ENCODE results near the gene SEMA3G. TPM values are rescaled to one million over a fixed set of nuclear protein-coding genes. Genes with fewer than 3 reads are reported as not detected.
A peak's percentile ranks its signal among the peaks of the same experiment; 100 is the strongest.

The SEMA3G gene
- total RNA-seq, 2 experiments from 2014 or later: not detected

- CTCF ChIA-PET: interaction anchor here (1.0 to 2.0 kb wide), 7 partner anchors 10 to 74 kb away, joined by 3 to 8 read pairs (median 4); partner anchors contain the start of genes SEMA3G and UQCC5
- H3K27ac Mint-ChIP-seq: no peak overlapping the region
Measured at GRCh38 chr3:52472239-52473000, 27.5 kb upstream of the SEMA3G start.

GRCh38 chr3:52471371-52472238, 26.7 kb upstream of the SEMA3G start:
- intact Hi-C loops (cut with micrococcal nuclease): no loop called here
- Mint-ChIP-seq H3K27me3 (no peaks in the 10 kb centered on the region), H3K4me1 (ENCODE audit: low read depth) (no peaks in the 10 kb centered on the region), H3K36me3 (ENCODE audit: low read depth) (peaks cover 21% of the 10 kb centered on the region), H3K9me3 (no peaks in the 10 kb centered on the region), H3K4me3 (no peak overlapping the region), H3K27ac (no peak overlapping the region)
- DNase-seq (peak; percentile 63), ATAC-seq (peak; percentile 74)
- peak; percentile 37 for TF ChIP-seq CTCF (IDR thresholded peaks at IDR 0.05)
- ChIA-PET CTCF (interaction anchor here (1.0 to 2.1 kb wide), 7 partner anchors 9 to 75 kb away, joined by 3 to 8 read pairs (median 5); partner anchors contain the start of genes SEMA3G and UQCC5), POLR2A (interaction anchor here (1.0 to 1.3 kb wide), 2 partner anchors 16 to 20 kb away, joined by 3 to 4 read pairs; partner anchors contain the start of gene NISCH)

More at GRCh38 chr3:52472239-52473000, 27.5 kb upstream of the SEMA3G start:
- no peak overlapping the region for H3K4me3 Mint-ChIP-seq
- H3K27me3 Mint-ChIP-seq: no peaks in the 10 kb centered on the region
- POLR2A ChIA-PET: interaction anchor here (1.0 to 1.2 kb wide), 2 partner anchors 18 to 21 kb away, joined by 3 read pairs; no protein-coding TSS in a partner anchor
- DNase-seq: no peak
- peak; percentile 4 for ATAC-seq
- no peaks in the 10 kb centered on the region for H3K4me1 Mint-ChIP-seq (ENCODE audit: low read depth)
- H3K36me3 Mint-ChIP-seq (ENCODE audit: low read depth): peaks cover 24% of the 10 kb centered on the region
- H3K9me3 Mint-ChIP-seq: no peaks in the 10 kb centered on the region
- no peak for TF ChIP-seq CTCF (IDR thresholded peaks at IDR 0.05)
- intact Hi-C loops (cut with micrococcal nuclease): no loop called here

- Mint-ChIP-seq H3K36me3 (ENCODE audit: low read depth) (peaks cover 17% of the 10 kb centered on the region), H3K27me3 (no peaks in the 10 kb centered on the region), H3K4me1 (ENCODE audit: low read depth) (no peaks in the 10 kb centered on the region), H3K9me3 (no peaks in the 10 kb centered on the region), H3K27ac (no peak overlapping the region), H3K4me3 (no peak overlapping the region)
- ATAC-seq (no peak), DNase-seq (no peak)
- no peak for TF ChIP-seq CTCF (IDR thresholded peaks at IDR 0.05)
- intact Hi-C loops (cut with micrococcal nuclease): no loop called here
- CTCF ChIA-PET: interaction anchor here (1.1 to 2.1 kb wide), 3 partner anchors 11 to 43 kb away, joined by 4 to 8 read pairs (median 6); no protein-coding TSS in a partner anchor
- POLR2A ChIA-PET: interaction anchor here (1.3 kb wide), 1 partner anchor 15 kb away, joined by 4 read pairs; the partner anchor contains the start of gene NISCH
Measured at GRCh38 chr3:52470920-52471319, 26.0 kb upstream of the SEMA3G start.

GRCh38 chr3:52469001-52469400, 24.1 kb upstream of the SEMA3G start:
- ChIA-PET CTCF (interaction anchor here (1.4 to 2.9 kb wide), 3 partner anchors 21 to 57 kb away, joined by 3 to 9 read pairs (median 4); no protein-coding TSS in a partner anchor), POLR2A (interaction anchor here (1.1 to 1.4 kb wide), 2 partner anchors 11 to 21 kb away, joined by 3 to 6 read pairs; no protein-coding TSS in a partner anchor)
- peaks cover 5% of the 10 kb centered on the region for H3K4me1 Mint-ChIP-seq (ENCODE audit: low read depth)
- no peak for ATAC-seq
- H3K27me3 Mint-ChIP-seq: no peaks in the 10 kb centered on the region
- intact Hi-C loops (cut with micrococcal nuclease): no loop called here
- no peak for DNase-seq
- no peak overlapping the region for H3K4me3 Mint-ChIP-seq
- no peak overlapping the region for H3K27ac Mint-ChIP-seq
- H3K36me3 Mint-ChIP-seq (ENCODE audit: low read depth): peaks cover 15% of the 10 kb centered on the region
- TF ChIP-seq CTCF (IDR thresholded peaks at IDR 0.05): no peak
- no peaks in the 10 kb centered on the region for H3K9me3 Mint-ChIP-seq

All from activated CD8-positive, alpha-beta T cell treated with anti-CD3 and anti-CD28 coated beads for 36 hours (primary cell).